NCI-H2171 (cell line): Measurements from ENCODE around the gene PSMC5.
A peak's percentile ranks its signal among the peaks of the same experiment; 100 is the strongest.
"Not testable (repeated sequence)": the region's sequence is repeated elsewhere in the genome, so short reads cannot be mapped to it uniquely, and the experiment has no call there.

Experiments used
- DNase-seq: peaks from one replicate; lab custom pipeline; 2025; lab: John Stamatoyannopoulos, UW

The PSMC5 gene

GRCh38 chr17:63827002-63827800 lies at the start of gene PSMC5, which contains the start of gene FTSJ3:
Gene PSMC5, plus strand, starts transcription at chr17:63827431. Its CDS starts 60 bp downstream, at chr17:63827491.
Gene FTSJ3, minus strand, starts transcription at chr17:63827663. Its CDS starts 761 bp downstream, at chr17:63826902.
- peak; percentile 92 for DNase-seq

- no peak for DNase-seq
Observed at GRCh38 chr17:63780507-63780906, 46.7 kb upstream of the PSMC5 start.

- DNase-seq = no peak
Observed at GRCh38 chr17:63780928-63781327, 46.3 kb upstream of the PSMC5 start.

GRCh38 chr17:63783522-63783921 lies 43.7 kb upstream of the PSMC5 start:
- no peak for DNase-seq

- no peak for DNase-seq
Observed at GRCh38 chr17:63785556-63785955, 41.7 kb upstream of the PSMC5 start.

- DNase-seq = no peak
Observed at GRCh38 chr17:63786117-63786516, 41.1 kb upstream of the PSMC5 start.

- DNase-seq = no peak
Observed at GRCh38 chr17:63786971-63787711, 40.1 kb upstream of the PSMC5 start.

GRCh38 chr17:63790057-63790456 lies 37.2 kb upstream of the PSMC5 start:
- DNase-seq = no peak

GRCh38 chr17:63792055-63792729 lies 35.0 kb upstream of the PSMC5 start:
- DNase-seq = no peak

GRCh38 chr17:63796375-63796774 lies 30.9 kb upstream of the PSMC5 start:
- DNase-seq = not testable (repeated sequence)

- no peak for DNase-seq
Observed at GRCh38 chr17:63798572-63799106, 28.6 kb upstream of the PSMC5 start.

- DNase-seq = no peak
Observed at GRCh38 chr17:63800783-63801182, 26.4 kb upstream of the PSMC5 start.

GRCh38 chr17:63804328-63804727 lies 22.9 kb upstream of the PSMC5 start:
- DNase-seq = no peak

- DNase-seq = no peak
Observed at GRCh38 chr17:63805591-63805990, 21.6 kb upstream of the PSMC5 start.

GRCh38 chr17:63809970-63810369 lies 17.3 kb upstream of the PSMC5 start:
- DNase-seq = no peak

- DNase-seq = no peak
Observed at GRCh38 chr17:63816123-63816522, 11.1 kb upstream of the PSMC5 start.

GRCh38 chr17:63816669-63817068 lies 10.6 kb upstream of the PSMC5 start:
- DNase-seq = no peak

- no peak for DNase-seq
Observed at GRCh38 chr17:63817736-63818385, 9.4 kb upstream of the PSMC5 start.

- DNase-seq = no peak
Observed at GRCh38 chr17:63819131-63819530, 8.1 kb upstream of the PSMC5 start.

GRCh38 chr17:63819585-63820537 lies 7.4 kb upstream of the PSMC5 start:
- no peak for DNase-seq
